Glomerular visceral epithelial cell (primary cell): ENCODE measurements around the gene CEP135.

Experiments used
- DNase-seq: peaks from one replicate; pipeline ENCODE4 v3.0.0-alpha.2; 2016; ENCODE audit errors: extremely low spot score

Gene CEP135

DNA sequence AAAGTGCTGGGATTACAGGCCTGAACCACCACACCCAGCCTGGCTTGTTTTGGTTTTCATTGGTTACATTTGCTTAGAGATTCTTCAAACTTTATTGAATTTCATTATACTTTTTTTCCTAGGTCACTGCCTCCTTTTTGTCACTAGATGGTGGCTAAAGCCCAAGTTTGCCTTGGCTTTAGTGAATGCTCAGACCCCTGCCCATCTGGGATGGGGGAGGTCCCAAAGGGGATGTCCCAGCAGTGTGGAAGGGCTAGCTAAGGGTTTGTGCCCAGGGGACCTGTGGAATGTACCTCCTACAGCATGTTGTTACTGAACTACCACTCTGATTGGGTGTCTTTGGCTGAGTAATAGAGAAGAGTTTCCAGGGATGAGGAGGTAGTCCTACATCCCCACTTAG lies 58.4 kb downstream of the CEP135 start:
- no peak for DNase-seq

DNA sequence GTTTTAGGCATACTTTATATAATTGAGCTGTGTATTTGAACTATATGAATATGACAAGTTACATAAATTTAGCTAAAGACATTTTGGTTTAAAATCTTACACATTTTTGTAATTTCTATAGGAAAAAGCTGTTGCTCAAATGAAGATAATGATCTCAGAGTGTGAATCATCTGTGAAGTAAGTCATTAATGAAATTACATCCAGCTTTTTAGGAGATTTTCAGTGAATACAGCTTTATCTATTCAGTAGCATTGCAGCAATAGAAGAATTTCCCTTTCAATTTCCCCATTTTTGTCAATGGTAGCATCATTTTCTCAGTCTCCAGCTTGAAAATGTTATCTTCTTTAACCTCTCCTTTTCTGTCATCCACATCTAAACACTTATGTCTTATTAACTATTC lies 59.5 kb downstream of the CEP135 start:
- no peak for DNase-seq

DNA sequence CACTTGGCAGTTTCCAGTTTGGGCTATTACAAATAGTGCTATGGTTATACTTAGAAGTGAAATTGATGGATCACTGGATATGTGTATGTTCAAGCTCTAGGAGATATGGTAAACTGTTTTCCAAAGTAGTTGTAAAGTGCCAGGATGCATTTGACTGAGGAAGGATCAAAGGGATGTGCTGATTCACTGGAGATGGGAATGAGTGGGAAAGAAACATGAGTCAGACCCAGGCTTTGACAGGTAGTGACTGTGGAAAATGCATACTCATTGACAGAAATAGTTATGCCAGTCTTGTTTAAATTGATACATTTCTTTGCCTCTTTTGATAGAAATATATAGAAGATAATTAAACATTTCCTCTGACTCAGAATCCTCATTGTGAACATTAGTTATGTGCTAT lies 77.9 kb downstream of the CEP135 start:
- peak; percentile 24 for DNase-seq

DNA sequence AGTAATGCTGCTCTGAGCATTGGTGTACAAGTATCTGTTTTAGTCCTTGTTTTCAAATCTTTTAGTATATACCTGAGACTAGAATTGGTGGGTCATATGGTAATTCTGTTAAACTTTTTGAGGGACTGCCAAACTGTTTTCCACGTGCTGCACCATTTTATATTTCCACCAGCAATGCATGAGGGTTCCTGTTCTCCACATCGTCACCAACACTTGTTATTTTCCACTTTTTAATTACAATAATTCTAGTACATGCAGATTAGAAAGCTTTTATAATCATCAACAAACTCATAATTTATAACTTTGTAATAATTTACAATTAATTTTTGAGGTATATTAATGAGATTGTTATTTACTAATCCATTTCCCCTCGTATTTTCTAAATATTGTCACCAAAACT lies 79.4 kb downstream of the CEP135 start:
- DNase-seq, result no peak

DNA sequence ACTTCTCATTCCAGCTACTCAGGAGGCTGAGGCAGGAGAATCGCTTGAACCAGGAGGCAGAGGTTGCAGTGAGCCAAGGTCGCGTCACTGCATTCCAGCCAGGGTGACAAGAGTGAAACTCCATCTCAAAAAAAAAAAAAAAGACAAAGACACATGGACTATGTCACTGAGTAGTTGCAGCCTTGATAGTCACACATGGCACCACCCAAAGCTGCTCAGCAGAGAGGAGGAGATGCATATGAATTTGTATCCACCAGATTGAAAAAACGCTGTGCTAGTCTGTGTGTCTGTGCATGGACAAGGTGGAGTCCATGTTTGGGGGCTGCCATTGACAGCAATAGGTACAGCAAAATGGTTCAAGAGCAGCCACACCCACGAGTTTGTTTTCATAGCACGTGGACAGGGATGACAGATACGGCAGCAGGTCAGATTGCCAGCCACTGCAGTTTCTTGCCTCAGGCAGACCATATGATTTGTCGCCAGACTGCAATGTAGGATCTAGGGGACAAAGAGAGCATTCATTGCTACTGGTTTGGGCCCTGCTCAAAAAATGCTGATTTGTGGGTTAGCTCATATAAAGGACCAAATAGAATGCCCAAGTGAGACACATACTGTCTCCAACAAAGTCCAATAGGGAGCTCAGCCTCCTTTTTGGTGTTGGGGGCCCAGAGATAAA lies 89.9 kb downstream of the CEP135 start:
- DNase-seq, result no peak

DNA sequence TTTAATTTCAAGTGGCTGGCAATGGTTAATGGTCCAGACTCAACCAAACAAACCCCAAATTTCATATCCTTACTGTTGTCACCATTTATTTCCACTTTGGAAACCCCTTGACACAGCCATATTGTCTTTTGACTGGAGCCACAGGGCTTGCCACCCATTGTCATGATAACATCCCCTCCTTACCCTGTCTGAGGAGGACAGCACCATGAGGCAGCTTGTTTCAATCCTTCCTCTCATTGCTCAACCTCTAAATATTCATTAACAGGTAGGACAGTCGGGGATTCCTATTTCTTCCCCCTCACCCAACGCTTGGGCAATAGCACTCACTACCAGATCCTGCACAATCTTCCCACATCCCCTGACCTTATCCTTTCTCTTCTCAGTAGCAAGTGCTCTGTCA lies 92.1 kb downstream of the CEP135 start:
- DNase-seq, result no peak

DNA sequence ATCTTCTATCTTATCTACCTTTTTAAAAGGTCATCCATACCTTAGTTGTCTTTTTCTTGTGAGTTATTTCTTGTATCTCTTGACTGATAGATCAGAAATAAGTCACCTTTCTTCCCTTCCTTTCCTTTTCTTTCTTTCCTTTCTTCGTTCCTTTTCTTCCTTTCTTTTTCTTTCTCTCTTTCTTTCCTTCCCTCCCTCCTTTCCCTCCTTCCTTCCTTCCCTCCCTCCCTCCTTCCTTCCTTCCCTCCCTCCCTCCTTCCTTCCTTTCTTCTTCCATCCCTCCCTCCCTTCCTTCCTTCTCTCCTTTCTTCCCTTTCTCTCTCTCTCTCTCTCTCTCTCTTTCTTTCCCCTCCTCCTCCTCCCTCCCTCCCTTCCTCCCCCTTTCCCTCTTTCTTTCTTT lies 93.5 kb downstream of the CEP135 start:
- DNase-seq, result no peak

DNA sequence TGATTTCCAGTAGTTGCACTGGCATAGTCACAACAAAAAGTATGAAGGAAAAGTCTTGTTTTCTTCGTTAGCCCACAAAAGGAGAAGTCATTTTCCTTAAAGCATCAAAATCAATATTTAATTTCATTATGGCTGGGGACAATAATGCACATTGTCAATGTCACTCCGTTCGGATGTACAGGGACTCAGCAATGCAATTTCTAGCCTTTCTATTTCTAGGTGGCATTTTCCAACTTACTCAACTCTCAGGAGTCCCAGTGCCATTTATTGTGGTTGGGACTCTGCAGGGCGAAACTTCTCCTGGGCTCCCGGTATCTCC lies 99.6 kb downstream of the CEP135 start:
- no peak for DNase-seq

DNA sequence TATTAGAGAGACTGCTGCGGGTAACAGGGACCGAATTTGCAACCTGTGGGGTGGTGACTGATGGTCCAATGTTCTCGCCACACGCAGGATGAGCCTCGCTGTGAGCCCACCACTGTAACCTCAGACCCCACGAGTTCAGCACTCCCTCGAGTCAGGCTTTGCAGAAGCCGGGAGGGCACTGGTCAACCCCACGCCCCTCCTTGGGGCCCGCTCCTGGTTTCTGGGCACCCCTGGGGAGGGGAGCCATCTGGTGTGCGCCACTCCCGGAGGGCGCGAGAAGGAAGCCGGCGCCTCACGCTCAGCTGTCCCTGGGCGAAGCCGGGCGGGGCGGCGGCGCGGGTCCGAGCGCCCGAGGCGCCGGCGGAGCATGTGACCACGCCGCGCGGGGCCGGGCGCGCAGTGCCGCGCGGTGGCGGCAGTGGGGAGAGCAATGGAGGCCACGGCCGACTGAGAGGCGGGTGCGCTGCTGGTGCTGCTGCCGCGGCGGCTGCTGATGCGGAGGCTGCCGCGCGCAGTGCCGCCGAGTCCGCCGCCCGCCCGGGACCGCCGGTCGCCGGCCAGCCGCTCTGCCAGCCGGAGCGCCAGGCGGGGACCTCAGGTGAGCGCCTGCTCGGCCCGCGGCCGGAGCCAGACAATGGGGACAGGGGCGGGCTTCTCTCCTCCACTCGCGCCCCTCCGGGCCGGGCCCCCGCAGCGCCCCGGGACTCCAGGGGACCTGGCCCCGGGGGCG lies 100.1 kb downstream of the CEP135 start:
- peak; percentile 55 for DNase-seq

DNA sequence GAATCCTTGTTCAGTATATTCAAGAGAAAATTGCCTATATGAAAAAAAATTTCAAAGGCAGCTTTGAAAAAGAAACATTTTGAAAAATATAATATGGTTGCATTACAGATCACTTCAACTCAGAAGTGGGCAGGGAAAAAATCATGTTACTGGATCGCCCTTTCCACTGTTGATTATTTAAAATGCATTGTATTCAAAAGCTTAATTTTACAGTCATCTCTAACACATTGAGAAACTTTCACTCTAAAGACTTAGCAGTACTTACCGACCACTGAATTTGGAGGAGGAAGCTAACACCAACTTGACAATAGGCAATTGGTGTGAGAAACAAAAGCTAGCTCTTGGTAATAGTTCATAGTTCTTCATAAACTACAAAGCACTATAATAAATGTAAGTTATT lies 101.9 kb downstream of the CEP135 start:
- no peak for DNase-seq

DNA sequence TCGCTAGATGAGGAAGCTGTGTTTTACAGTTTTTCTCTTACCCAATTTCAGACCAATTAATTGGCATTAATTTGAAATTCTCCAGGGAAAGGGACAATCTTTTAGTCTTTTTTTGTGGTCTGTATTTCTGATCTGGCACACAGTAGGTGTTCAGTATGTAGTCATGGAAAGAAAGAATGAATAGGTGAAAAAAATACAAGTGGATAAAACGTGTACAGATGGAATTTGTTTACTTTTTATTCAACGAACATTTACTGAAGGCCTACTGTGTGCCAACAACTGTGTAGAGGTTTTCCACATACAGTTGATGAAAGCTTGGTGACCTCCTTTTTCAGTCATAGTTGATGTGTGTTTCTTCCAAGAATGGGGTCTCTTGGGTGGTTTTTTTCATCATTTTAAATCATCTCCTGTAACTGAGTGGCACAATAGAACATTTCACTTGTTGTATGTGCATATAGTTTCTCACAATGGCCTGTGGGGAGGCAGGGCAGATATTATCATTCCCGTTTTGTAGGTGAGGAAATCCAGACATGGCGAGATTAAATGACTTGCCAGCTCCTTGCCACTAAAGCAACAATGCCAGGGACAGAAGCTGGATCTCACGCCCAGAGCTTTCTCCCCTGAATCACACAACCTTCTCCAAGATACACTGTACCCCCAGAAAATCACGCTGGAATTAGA lies 102.4 kb downstream of the CEP135 start:
- DNase-seq, result no peak

DNA sequence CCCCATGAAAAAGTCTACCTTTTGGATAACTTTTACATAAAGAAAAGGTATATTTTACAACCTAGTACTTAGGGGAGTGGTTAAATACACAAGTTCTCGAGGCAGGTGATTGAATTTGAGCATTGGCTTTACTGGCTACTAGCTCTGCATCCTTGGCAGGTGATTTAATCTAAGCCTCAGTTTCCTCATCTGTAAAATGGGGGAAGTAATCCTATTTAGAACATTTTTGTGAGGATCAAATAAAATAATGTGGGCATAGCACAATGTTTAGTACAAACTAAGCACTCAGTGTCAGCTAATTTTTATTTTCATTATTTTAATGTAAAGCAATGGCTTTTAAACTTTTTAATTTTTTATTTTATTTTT lies 102.9 kb downstream of the CEP135 start:
- no peak for DNase-seq

DNA sequence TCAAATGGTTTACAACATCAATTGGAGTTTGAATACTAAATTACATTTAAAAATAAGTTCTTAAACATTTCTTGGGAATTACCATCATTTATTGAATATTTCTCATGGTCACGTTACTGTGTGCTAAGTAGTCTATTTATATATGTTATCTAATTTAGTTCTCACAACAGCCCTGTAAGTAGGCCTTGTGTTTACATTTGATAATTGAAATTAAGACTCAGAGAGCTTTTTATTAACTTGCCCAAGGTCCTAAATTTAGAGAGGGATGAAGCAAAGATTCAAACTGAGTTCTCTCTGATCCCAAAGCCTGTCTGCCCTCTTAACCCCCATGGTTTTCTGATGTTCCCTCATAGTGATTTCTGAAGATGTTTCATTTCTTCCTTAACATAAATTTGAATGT lies 103.7 kb downstream of the CEP135 start:
- DNase-seq, result no peak

DNA sequence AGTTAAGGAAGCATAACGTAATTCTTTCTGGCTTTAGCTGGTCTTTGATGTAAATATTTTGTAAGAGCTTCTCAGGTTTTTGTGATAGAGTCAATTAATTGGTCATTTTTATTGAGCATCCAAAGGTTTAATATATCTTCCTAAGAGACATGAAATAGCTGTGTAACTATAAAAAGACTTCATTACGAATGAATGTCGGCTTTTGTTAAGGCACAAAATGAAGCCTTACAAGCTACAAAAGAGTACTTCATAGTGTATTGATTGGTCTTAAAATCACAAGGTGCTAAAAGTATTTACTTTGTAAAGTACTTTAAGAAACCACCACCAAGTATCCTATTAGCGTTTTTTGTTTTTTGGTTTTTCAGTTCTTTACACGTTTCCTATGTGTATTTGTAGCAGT lies 104.2 kb downstream of the CEP135 start:
- no peak for DNase-seq

DNA sequence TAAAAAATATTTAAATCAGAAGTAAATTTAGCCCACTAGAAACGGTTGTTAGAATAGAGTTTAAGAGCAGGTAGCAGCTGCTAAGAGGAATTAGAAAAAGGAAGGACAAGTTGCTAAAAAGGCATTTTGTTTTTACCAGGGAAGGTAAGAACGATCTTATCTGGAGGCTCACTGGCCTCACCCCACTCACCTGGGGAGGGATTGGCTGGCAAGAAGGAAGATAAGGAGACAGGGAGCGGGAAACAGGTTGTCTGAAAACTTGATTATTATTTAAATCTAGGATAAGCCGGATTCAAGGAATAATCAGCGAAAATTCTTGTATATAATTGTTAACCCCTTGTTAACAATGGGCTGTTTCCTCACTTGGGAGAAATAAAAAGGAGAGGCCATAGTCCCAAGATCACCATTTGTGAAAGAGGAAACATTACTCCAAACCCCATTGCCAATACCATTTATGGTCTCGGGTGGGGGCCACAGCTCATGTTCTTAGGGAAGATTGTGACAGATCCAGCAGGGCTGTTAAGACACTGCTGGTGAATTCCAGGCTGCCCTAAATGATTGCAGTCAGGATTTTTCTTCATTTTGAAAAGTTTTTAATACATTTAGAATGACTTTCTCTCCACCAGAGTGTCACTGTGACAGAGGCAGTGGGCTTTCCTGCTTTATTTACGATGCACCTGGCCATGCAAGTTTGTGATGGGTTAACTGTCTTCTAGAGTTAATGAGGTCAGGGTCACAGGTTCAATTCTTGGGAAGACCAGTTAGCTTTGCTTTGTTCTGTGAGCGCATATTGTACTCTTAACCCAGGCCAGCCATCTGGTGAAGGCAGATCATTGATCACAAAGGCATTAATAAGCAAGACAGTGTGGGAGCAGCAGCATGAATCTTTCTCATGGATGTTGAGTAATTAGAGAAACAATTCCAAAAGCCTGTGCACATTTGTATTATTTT lies 106.6 kb downstream of the CEP135 start:
- no peak for DNase-seq

DNA sequence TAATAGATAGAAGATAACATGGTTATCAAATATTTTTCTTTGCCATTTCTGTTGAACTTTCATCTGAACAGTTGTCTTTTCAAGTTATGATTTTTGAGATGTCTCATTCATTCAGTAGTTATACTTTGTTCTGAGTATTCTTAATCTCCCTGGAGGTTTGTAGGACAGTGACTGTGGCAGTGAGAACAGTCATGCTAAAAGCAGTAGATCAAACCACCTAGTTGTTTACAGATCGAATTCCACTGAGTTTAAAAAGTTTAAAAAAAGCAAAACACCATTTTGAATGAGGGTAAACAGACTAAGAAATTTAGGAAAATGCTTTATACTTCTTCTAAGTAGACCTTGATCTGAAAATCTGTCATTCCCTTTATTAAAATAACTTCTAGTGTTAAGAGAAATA lies 107.2 kb downstream of the CEP135 start:
- no peak for DNase-seq

DNA sequence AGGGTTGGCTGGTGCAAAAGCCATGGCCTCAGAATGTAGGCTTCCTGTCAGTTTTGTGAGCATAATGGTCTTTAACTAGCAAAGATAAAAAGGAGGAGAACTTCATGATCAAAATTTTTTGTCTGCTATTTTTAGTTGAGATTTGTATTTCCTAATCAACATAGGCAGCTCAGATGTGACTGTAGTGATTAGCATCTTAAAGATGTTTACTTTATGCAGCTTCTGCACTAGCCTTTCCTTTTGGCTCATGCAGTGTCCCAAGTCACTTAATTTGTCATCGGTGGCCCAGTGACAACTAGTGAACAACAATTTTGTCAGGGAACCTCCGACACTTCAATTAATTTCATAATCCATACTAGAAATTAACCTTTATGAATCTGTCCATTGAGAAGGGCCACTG lies 109.8 kb downstream of the CEP135 start:
- no peak for DNase-seq

DNA sequence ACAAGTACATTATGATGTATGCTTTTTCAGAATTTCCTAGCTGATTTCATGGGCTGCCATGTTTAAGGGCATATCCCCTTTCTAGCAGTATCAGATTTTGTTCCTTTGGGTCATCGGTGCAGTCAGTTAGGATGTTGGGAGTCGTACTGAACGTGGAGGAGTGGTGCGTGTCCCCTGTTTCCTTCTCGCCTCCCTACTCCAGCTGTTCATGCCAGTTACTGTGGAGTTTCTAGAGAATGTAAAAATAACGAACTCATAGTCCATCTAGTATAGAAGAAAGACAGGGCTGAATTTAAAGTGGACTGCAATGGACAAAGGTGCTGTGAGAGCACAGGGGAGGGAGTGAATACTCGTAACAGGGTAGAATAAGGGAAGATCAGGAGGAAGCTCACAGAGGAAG lies 111.3 kb downstream of the CEP135 start:
- no peak for DNase-seq

DNA sequence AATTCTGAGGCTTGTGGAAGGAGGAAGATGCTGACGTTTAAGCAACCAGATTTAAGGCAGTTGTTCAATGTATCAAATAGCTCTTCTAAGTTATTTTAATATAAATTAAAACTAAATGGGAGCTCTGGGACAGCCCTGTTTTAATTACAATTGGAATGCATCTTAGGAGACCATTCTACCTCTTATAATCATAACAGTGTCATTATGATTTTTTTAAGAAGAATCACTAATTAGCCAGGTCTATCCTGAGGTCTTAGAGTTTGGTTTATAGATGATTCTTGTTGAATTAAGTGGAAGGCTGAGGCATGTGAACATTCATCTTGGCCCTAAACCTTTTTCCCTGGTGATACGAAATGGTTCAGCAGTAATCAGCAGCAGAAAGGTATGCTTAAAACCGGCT lies 113.4 kb downstream of the CEP135 start:
- no peak for DNase-seq

DNA sequence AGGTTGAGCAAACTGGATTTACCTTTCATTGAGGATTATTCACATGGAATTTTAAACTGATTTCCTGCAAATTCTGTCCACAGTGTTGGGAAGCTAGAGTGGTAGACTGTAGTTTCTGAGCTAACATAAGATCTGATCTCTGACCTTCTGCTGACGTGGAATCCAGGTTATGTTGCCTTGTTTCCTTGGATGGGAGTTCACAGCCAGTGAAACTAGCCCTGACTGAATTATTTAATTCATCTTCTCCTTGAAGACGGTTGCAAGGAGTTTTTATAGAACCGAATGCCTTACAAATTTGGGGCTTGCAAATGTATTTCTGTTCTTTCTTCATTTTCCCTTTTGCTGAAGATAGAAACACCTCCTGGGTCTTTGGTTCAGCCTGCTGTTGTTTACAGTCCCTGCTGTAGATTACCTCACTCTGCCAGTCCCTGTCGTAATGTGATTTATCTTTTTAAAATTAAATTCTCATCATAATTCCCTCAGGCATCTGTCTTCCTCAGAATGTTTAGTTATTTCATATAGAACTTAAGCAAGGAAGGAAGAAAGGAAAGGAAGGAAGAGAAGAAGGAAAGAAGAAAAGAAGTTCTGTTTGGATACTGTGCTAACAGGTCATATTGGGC lies 113.9 kb downstream of the CEP135 start:
- DNase-seq, result no peak

DNA sequence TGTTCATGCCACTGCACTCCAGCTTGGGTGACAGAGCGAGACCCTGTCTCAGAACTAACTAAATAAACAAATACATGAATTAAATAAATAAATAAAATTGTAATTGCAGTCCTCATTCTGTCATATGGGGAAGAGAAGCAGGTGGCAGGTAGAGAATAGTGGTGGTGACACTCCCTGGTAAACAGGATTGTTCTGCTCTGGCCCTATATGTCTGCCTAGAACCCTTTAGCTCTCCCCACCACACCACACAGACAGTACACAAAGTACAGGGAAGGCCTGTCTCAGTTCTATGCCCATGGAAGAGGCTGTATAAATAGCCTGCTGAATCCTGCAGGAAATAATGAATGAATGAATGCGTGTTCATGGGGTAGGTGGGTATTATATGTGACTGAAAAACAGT lies 117.7 kb downstream of the CEP135 start:
- DNase-seq, result no peak

DNA sequence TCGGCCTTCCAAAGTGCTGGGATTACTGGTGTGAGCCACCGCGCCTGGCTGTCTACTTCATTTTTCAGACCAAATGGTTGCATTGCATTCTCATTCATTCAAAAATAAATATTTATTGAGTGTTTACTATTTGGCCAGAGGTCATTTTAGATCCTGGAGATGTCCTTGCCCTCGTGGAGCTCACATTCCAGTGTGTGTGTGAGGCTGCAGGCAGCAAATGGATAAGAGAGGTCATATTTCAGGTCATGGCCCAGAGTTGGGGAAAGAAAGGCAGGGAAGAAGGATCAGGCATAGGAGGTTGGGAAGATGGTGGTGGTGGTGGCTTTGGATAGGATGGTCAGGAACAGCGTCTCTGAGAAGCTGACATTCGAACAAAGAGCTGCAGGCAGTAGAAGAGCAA lies 119.1 kb downstream of the CEP135 start:
- DNase-seq, result no peak
